ENCODE measurements around the gene TBX15. TPM values are rescaled to one million over a fixed set of nuclear protein-coding genes. Genes with fewer than 3 reads are reported as not detected.

Gene TBX15
- under 0.01 and 0.14 TPM in 2 replicates for total RNA-seq

GRCh38 chr1:118988186-118989005, at the start of gene TBX15:
Gene TBX15 (minus strand): TSS chr1:118988343. CDS start chr1:118987795, 548 bp downstream.

Small RNA genes lying within 50 kb of the gene (small RNA-seq; reads per million reads assigned to genes)
- gene AL139420.2 (ENCODE audit: low replicate concordance), result not detected

Other genes starting within 250 kb of the TBX15 start
- 16.9 and 23.8 TPM in 2 replicates for gene WARS2, start 152.3 kb upstream of the TBX15 start, total RNA-seq